HepG2 (cell line): Measurements from ENCODE around the gene LSM8. TPM values are rescaled to one million over a fixed set of nuclear protein-coding genes. Genes with fewer than 3 reads are reported as not detected.

Experiments
- ATAC-seq: fragments of 200-7000 bp; cut with Tn5 transposase; 3 replicates; pipeline ENCODE4 v1.9.1; 2020; ENCODE audit warnings: mild to moderate bottlenecking, moderate library complexity
- BruUV-seq: library from RNA; stranded (reverse); fragments of 400-500 nt; replicated peaks from 2 replicates; lab custom pipeline; 2021; lab: Mats Ljungman, UMichigan
- CTCF ChIA-PET: fragments of 300-600 bp; formaldehyde crosslinking; extraction: SDS; loops from one replicate; lab custom pipeline; 2021; ENCODE audit warnings: low total read pairs, inconsistent platforms, low intra/inter-chr PET ratio; lab: Yijun Ruan, JAX
- POLR2A ChIA-PET: fragments of 350-600 bp; sonication (Branson Sonifier 250); formaldehyde crosslinking; loops from one replicate; lab custom pipeline; 2020; ENCODE audit warnings: antibody characterized with exemption, inconsistent platforms; lab: Yijun Ruan, JAX
- DNase-seq: peaks from one replicate; pipeline ENCODE4 v3.0.0-alpha.2; 2015; ENCODE audit warnings: low spot score
- FAIRE-seq: peaks from 3 replicates; lab custom pipeline; 2011; peaks lifted over from hg19 to GRCh38; lab: Jason Lieb, UNC
- H2AFZ ChIP-seq: one replicate; pipeline ENCODE4 v1.6.1; 2011; ENCODE audit warnings: low read length, inconsistent platforms
- H3K27ac ChIP-seq: fragments of 300-600 bp; 3 replicates; pipeline ENCODE4 v1.8.0; 2011; ENCODE audit warnings: mixed run types, mild to moderate bottlenecking, mixed read lengths, low read length, inconsistent platforms; ENCODE audit not compliant: insufficient read depth; ENCODE audit errors: extremely low read length
- H3K27me3 ChIP-seq, 2 experiments: fragments of 200-600 bp in 1 of 2; 2 replicates in 1 of 2; 3 replicates in 1 of 2; pipeline versions ENCODE4 v1.6.0 to v1.8.0; 2011; ENCODE audit warnings: low read length in 2 of 2, mild to moderate bottlenecking in 2 of 2, moderate library complexity in 2 of 2, inconsistent platforms in 1 of 2; ENCODE audit not compliant: insufficient read depth in 2 of 2, control insufficient read depth in 1 of 2
- H3K36me3 ChIP-seq, 2 experiments: fragments of 200-600 bp in 1 of 2; replicated peaks in 1 of 2; 2 replicates in 1 of 2; 3 replicates in 1 of 2; pipeline versions ENCODE4 v1.5.1 to v1.8.0; 2011; ENCODE audit warnings: low read length in 2 of 2, inconsistent platforms in 1 of 2; ENCODE audit not compliant: insufficient read depth in 2 of 2, control insufficient read depth in 1 of 2
- H3K4me1 ChIP-seq: 2 replicates; pipeline ENCODE4 v1.5.1; 2012; ENCODE audit warnings: low read length, inconsistent platforms; ENCODE audit not compliant: insufficient read depth
- H3K4me2 ChIP-seq: 2 replicates; pipeline ENCODE4 v1.6.0; 2011; ENCODE audit warnings: low read depth, low read length, inconsistent platforms
- H3K4me3 ChIP-seq, 3 experiments: fragments of 200-600 bp in 1 of 3; sonication (generic), shearing (Covaris generic) in 1 of 3; replicated peaks in 1 of 3; 2 replicates each; pipeline ENCODE4 v1.5.1; 2011 to 2016; ENCODE audit warnings: low read length in 3 of 3, inconsistent platforms in 2 of 3, low read depth in 2 of 3, mild to moderate bottlenecking in 2 of 3, control low read depth in 1 of 3, mixed read lengths in 1 of 3; ENCODE audit not compliant: insufficient read depth in 1 of 3
- H3K79me2 ChIP-seq: one replicate; pipeline ENCODE4 v1.6.1; 2011; ENCODE audit warnings: low read length, inconsistent platforms; ENCODE audit not compliant: insufficient read depth
- H3K9ac ChIP-seq: 2 replicates; pipeline ENCODE4 v1.6.0; 2011; ENCODE audit warnings: mild to moderate bottlenecking, low read depth, low read length, inconsistent platforms; ENCODE audit not compliant: insufficient read depth
- H3K9me3 ChIP-seq: 2 replicates; pipeline ENCODE4 v1.5.1; 2012; ENCODE audit warnings: mild to moderate bottlenecking, low read length
- H4K20me1 ChIP-seq: 2 replicates; pipeline ENCODE4 v1.6.0; 2011; ENCODE audit warnings: inconsistent platforms, mild to moderate bottlenecking, low read length, moderate library complexity; ENCODE audit not compliant: insufficient read depth
- ELF4 ChIP-seq: sonication (generic); formaldehyde crosslinking; IDR thresholded peaks from 2 replicates; pipeline ENCODE4 v1.5.0; 2020; ENCODE audit warnings: missing genetic modification reagents, mild to moderate bottlenecking, moderate library complexity, borderline replicate concordance
- KDM5A ChIP-seq: fragments of 200-600 bp; sonication (generic); IDR thresholded peaks from 2 replicates; pipeline ENCODE4 v1.7.0; 2018; ENCODE audit warnings: antibody characterized with exemption, mild to moderate bottlenecking, low read length, borderline replicate concordance
- MAZ ChIP-seq, 2 experiments: sonication (generic) in 1 of 2; formaldehyde crosslinking in 1 of 2; IDR thresholded peaks; 2 replicates each; pipeline versions ENCODE4 v1.5.0 to v1.6.1; 2012 to 2020; ENCODE audit warnings: low read depth in 2 of 2, mild to moderate bottlenecking in 2 of 2, borderline replicate concordance in 1 of 2, improper control_type of control experiment in 1 of 2, low read length in 1 of 2, missing genetic modification reagents in 1 of 2, moderate library complexity in 1 of 2
- XRCC5 ChIP-seq: fragments of 200-400 bp; formaldehyde crosslinking; optimal IDR thresholded peaks from 2 replicates; pipeline ENCODE3; 2017; ENCODE audit warnings: mild to moderate bottlenecking, low read length
- ZNF121 ChIP-seq: sonication (generic); formaldehyde crosslinking; IDR thresholded peaks from 2 replicates; pipeline ENCODE4 v1.5.0; 2020; ENCODE audit warnings: mild to moderate bottlenecking, missing genetic modification reagents
- ZNF234 ChIP-seq: sonication (generic); formaldehyde crosslinking; conservative IDR thresholded peaks from 2 replicates; pipeline ENCODE4 v1.5.1; 2020; ENCODE audit warnings: mild to moderate bottlenecking, missing genetic modification reagents
- WGBS: methylation state at CpG from one replicate; pipeline ENCODE4 v1.1.6; 2017; ENCODE audit warnings: low lambda C conversion rate; 5-methylcytosine and 5-hydroxymethylcytosine counted together
- in situ Hi-C: cut with HindIII; loops from 2 replicates; pipeline ENCODE4 v1.10.0; 2017; ENCODE audit warnings: low pct_unique_long_range_greater_than_20kb; ENCODE audit not compliant: extremely low pct_ligation_motif_present
- intact Hi-C: fragments of 100-400 bp; cut with micrococcal nuclease; formaldehyde crosslinking; loops from one replicate; pipeline ENCODE4 v1.10.0; 2022; ENCODE audit not compliant: unreplicated experiment
- polyA plus RNA-seq, 8 experiments: library from polyadenylated mRNA; depleted of rRNA in 3 of 8; stranded (reverse) in 7 of 8; unstranded in 1 of 8; fragments of >200 nt; fragmentation: Illumina TruSeq in 4 of 8; extraction: Trizol in 4 of 8; gene quantifications; 2 replicates each; pipeline versions ENCODE4 v1.2.1 to v1.2.3, GENCODE V29; 2011 to 2016; ENCODE audit warnings: low read depth in 4 of 8, missing spikeins in 1 of 8, mixed read lengths in 1 of 8; ENCODE audit not compliant: insufficient read depth in 1 of 8
- total RNA-seq, 5 experiments: library from RNA; depleted of rRNA; stranded (reverse); fragments of >200 nt; fragmentation: Illumina TruSeq; extraction: Trizol; gene quantifications; 2 replicates each; pipeline ENCODE4 v1.2.3, GENCODE V29; 2016; ENCODE audit warnings: low read depth in 1 of 5
- TF ChIP-seq, protein P1 (sequence below): sonication (generic); formaldehyde crosslinking; IDR thresholded peaks from 2 replicates; pipeline ENCODE4 v1.5.1; 2020; ENCODE audit warnings: mild to moderate bottlenecking, missing genetic modification reagents, borderline replicate concordance
- TF ChIP-seq, protein P2 (sequence below): sonication (generic); formaldehyde crosslinking; IDR thresholded peaks from 2 replicates; pipeline ENCODE4 v1.4.0; 2020; ENCODE audit warnings: missing genetic modification reagents, borderline replicate concordance
- TF ChIP-seq, protein P3 (sequence below): sonication (generic); formaldehyde crosslinking; IDR thresholded peaks from 2 replicates; pipeline ENCODE4 v1.4.0; 2020; ENCODE audit warnings: mild to moderate bottlenecking, missing genetic modification reagents

Gene LSM8
- total and polyA plus RNA-seq, 2 of the 13 experiments (the other 11 are each of a cell fraction or from before 2014, with no cell fraction given): 44.3 to 67.3 TPM

DNA sequence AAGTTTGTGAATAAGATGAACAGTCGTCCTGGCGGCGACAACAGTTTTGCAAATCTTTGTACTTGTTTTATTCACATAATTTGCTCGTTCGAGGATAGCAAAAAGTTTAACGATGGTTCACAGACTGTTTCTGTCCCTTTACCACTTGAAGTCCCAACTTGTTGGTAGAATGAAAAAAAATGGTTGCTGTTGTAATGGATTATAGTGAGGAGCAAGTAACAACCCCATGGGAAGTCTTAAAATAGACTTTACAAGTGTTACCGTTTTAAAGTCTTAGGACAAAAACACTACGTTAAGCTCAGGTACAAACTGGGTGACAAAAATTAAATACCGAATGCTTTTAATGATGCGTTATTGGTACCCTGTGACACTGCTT lies 589 bp downstream of the LSM8 start:
- Histone ChIP-seq H3K27me3 (no peaks in the 10 kb centered on the region; a peak in 2 of 5 replicates), H3K4me3 (peak overlapping the region; percentile 79 to 95 (median 90)), H3K4me1 (peaks cover 25% of the 10 kb centered on the region), H3K36me3 (peaks cover 0 to 10% of the 10 kb centered on the region in 2 experiments; a peak in 3 of 5 replicates), H3K4me2 (peak overlapping the region; percentile 59), H3K79me2 (peaks cover 28% of the 10 kb centered on the region), H3K9me3 (no peaks in the 10 kb centered on the region), H4K20me1 (no peaks in the 10 kb centered on the region), H2AFZ (no peak overlapping the region), H3K9ac (peak overlapping the region; percentile 95), H3K27ac (peak overlapping the region; percentile 80)
- intact Hi-C loops: no loop called here
- in situ Hi-C loops: no loop called here
- ChIA-PET POLR2A (no interaction called here), CTCF (no interaction called here)
- BruUV-seq: TSS peak; percentile 69
- ATAC-seq: no peak
- FAIRE-seq: no peak
- TF ChIP-seq, protein P1, sequence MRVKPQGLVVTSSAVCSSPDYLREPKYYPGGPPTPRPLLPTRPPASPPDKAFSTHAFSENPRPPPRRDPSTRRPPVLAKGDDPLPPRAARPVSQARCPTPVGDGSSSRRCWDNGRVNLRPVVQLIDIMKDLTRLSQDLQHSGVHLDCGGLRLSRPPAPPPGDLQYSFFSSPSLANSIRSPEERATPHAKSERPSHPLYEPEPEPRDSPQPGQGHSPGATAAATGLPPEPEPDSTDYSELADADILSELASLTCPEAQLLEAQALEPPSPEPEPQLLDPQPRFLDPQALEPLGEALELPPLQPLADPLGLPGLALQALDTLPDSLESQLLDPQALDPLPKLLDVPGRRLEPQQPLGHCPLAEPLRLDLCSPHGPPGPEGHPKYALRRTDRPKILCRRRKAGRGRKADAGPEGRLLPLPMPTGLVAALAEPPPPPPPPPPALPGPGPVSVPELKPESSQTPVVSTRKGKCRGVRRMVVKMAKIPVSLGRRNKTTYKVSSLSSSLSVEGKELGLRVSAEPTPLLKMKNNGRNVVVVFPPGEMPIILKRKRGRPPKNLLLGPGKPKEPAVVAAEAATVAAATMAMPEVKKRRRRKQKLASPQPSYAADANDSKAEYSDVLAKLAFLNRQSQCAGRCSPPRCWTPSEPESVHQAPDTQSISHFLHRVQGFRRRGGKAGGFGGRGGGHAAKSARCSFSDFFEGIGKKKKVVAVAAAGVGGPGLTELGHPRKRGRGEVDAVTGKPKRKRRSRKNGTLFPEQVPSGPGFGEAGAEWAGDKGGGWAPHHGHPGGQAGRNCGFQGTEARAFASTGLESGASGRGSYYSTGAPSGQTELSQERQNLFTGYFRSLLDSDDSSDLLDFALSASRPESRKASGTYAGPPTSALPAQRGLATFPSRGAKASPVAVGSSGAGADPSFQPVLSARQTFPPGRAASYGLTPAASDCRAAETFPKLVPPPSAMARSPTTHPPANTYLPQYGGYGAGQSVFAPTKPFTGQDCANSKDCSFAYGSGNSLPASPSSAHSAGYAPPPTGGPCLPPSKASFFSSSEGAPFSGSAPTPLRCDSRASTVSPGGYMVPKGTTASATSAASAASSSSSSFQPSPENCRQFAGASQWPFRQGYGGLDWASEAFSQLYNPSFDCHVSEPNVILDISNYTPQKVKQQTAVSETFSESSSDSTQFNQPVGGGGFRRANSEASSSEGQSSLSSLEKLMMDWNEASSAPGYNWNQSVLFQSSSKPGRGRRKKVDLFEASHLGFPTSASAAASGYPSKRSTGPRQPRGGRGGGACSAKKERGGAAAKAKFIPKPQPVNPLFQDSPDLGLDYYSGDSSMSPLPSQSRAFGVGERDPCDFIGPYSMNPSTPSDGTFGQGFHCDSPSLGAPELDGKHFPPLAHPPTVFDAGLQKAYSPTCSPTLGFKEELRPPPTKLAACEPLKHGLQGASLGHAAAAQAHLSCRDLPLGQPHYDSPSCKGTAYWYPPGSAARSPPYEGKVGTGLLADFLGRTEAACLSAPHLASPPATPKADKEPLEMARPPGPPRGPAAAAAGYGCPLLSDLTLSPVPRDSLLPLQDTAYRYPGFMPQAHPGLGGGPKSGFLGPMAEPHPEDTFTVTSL (CRISPR knock-in tag): no peak
- no peak for TF ChIP-seq XRCC5
- TF ChIP-seq, protein P2, sequence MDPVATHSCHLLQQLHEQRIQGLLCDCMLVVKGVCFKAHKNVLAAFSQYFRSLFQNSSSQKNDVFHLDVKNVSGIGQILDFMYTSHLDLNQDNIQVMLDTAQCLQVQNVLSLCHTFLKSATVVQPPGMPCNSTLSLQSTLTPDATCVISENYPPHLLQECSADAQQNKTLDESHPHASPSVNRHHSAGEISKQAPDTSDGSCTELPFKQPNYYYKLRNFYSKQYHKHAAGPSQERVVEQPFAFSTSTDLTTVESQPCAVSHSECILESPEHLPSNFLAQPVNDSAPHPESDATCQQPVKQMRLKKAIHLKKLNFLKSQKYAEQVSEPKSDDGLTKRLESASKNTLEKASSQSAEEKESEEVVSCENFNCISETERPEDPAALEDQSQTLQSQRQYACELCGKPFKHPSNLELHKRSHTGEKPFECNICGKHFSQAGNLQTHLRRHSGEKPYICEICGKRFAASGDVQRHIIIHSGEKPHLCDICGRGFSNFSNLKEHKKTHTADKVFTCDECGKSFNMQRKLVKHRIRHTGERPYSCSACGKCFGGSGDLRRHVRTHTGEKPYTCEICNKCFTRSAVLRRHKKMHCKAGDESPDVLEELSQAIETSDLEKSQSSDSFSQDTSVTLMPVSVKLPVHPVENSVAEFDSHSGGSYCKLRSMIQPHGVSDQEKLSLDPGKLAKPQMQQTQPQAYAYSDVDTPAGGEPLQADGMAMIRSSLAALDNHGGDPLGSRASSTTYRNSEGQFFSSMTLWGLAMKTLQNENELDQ: no peak
- 0 out of 2 replicates have a peak, but pooled peaks have one; percentile 2 for TF ChIP-seq KDM5A
- TF ChIP-seq ZNF234 (CRISPR knock-in tag): no peak
- no peak for TF ChIP-seq ZNF121 (CRISPR knock-in tag)
- 0 out of 2 replicates have a peak, but pooled peaks have one; percentile 27 for TF ChIP-seq ELF4 (CRISPR knock-in tag)
- TF ChIP-seq, protein P3, sequence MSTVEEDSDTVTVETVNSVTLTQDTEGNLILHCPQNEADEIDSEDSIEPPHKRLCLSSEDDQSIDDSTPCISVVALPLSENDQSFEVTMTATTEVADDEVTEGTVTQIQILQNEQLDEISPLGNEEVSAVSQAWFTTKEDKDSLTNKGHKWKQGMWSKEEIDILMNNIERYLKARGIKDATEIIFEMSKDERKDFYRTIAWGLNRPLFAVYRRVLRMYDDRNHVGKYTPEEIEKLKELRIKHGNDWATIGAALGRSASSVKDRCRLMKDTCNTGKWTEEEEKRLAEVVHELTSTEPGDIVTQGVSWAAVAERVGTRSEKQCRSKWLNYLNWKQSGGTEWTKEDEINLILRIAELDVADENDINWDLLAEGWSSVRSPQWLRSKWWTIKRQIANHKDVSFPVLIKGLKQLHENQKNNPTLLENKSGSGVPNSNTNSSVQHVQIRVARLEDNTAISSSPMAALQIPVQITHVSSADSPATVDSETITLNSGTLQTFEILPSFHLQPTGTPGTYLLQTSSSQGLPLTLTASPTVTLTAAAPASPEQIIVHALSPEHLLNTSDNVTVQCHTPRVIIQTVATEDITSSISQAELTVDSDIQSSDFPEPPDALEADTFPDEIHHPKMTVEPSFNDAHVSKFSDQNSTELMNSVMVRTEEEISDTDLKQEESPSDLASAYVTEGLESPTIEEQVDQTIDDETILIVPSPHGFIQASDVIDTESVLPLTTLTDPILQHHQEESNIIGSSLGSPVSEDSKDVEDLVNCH (CRISPR knock-in tag): no peak
- TF ChIP-seq MAZ (IDR thresholded peaks at IDR 0.05; ENCODE audit: borderline replicate concordance, low read depth, low read length): 0 out of 2 replicates have a peak, but pooled peaks have one; percentile 11
- no peak for TF ChIP-seq MAZ (CRISPR knock-in tag; IDR thresholded peaks at IDR 0.05; ENCODE audit: low read depth)
- 9% methylated on average over 10 of the region's 10 CpGs for WGBS
- DNase-seq: no peak
